Activated T-cell treated with anti-CD3 and anti-CD28 coated beads, Interleukin-2, amount 50 U/mL, for 24 hours (primary cell): ENCODE results near the gene CCDC81.

Experiments used
- DNase-seq: peaks from one replicate; pipeline ENCODE4 v3.0.0-alpha.2; 2020
- H3K27ac Mint-ChIP-seq: 2 replicates; pipeline ENCODE4 v1.8.0; 2020; ENCODE audit warnings: mild to moderate bottlenecking, mixed read lengths
- H3K27me3 Mint-ChIP-seq: 2 replicates; pipeline ENCODE4 v1.8.0; 2020; ENCODE audit warnings: mixed read lengths
- H3K36me3 Mint-ChIP-seq: 2 replicates; pipeline ENCODE4 v1.8.0; 2020; ENCODE audit warnings: low read depth, mixed read lengths
- H3K4me1 Mint-ChIP-seq: 2 replicates; pipeline ENCODE4 v1.8.0; 2020; ENCODE audit warnings: low read depth, mixed read lengths
- H3K4me3 Mint-ChIP-seq: 2 replicates; pipeline ENCODE4 v1.8.0; 2020; ENCODE audit warnings: mild to moderate bottlenecking, moderate library complexity, mixed read lengths
- H3K9me3 Mint-ChIP-seq: 2 replicates; pipeline ENCODE4 v1.8.0; 2020; ENCODE audit warnings: mixed read lengths

Gene CCDC81

GRCh38 chr11:86440843-86441242, 66.2 kb downstream of the CCDC81 start:
- no peaks in the 10 kb centered on the region for H3K36me3 Mint-ChIP-seq
- no peaks in the 10 kb centered on the region for H3K9me3 Mint-ChIP-seq
- H3K27ac Mint-ChIP-seq, result no peak overlapping the region
- H3K4me1 Mint-ChIP-seq, result peaks cover 42% of the 10 kb centered on the region
- no peaks in the 10 kb centered on the region for H3K27me3 Mint-ChIP-seq
- no peak overlapping the region for H3K4me3 Mint-ChIP-seq
- DNase-seq, result no peak

GRCh38 chr11:86442420-86442819, 67.7 kb downstream of the CCDC81 start:
- Mint-ChIP-seq H3K27ac (peak overlapping the region; percentile 62), H3K36me3 (no peaks in the 10 kb centered on the region), H3K27me3 (no peaks in the 10 kb centered on the region), H3K4me1 (peaks cover 53% of the 10 kb centered on the region), H3K9me3 (no peaks in the 10 kb centered on the region), H3K4me3 (no peak overlapping the region)
- no peak for DNase-seq

- Mint-ChIP-seq H3K4me1 (peaks cover 53% of the 10 kb centered on the region), H3K4me3 (no peak overlapping the region), H3K9me3 (no peaks in the 10 kb centered on the region), H3K36me3 (no peaks in the 10 kb centered on the region), H3K27me3 (no peaks in the 10 kb centered on the region), H3K27ac (peak overlapping the region; percentile 62)
- no peak for DNase-seq
Observed at GRCh38 chr11:86442827-86443226, 68.1 kb downstream of the CCDC81 start.

GRCh38 chr11:86443415-86443814, 68.7 kb downstream of the CCDC81 start:
- Mint-ChIP-seq H3K4me1 (peaks cover 53% of the 10 kb centered on the region), H3K27ac (peak overlapping the region; percentile 62), H3K4me3 (no peak overlapping the region), H3K36me3 (no peaks in the 10 kb centered on the region), H3K9me3 (no peaks in the 10 kb centered on the region), H3K27me3 (no peaks in the 10 kb centered on the region)
- no peak for DNase-seq

- peaks cover 53% of the 10 kb centered on the region for H3K4me1 Mint-ChIP-seq
- peak overlapping the region; percentile 38 for H3K27ac Mint-ChIP-seq
- H3K36me3 Mint-ChIP-seq, result no peaks in the 10 kb centered on the region
Observed at GRCh38 chr11:86444981-86445380, 70.3 kb downstream of the CCDC81 start.

GRCh38 chr11:86446163-86446923, 71.7 kb downstream of the CCDC81 start:
- Mint-ChIP-seq H3K36me3 (no peaks in the 10 kb centered on the region), H3K27me3 (no peaks in the 10 kb centered on the region), H3K4me1 (peaks cover 44% of the 10 kb centered on the region), H3K9me3 (no peaks in the 10 kb centered on the region), H3K27ac (no peak overlapping the region), H3K4me3 (no peak overlapping the region)
- DNase-seq, result no peak

More at GRCh38 chr11:86444981-86445380, 70.3 kb downstream of the CCDC81 start:
- Mint-ChIP-seq H3K9me3 (no peaks in the 10 kb centered on the region), H3K27me3 (no peaks in the 10 kb centered on the region), H3K4me3 (no peak overlapping the region)
- DNase-seq, result no peak

- H3K27ac Mint-ChIP-seq, result no peak overlapping the region
- no peaks in the 10 kb centered on the region for H3K36me3 Mint-ChIP-seq
- H3K9me3 Mint-ChIP-seq, result no peaks in the 10 kb centered on the region
- no peaks in the 10 kb centered on the region for H3K27me3 Mint-ChIP-seq
- H3K4me3 Mint-ChIP-seq, result no peak overlapping the region
- no peak for DNase-seq
- peaks cover 44% of the 10 kb centered on the region for H3K4me1 Mint-ChIP-seq
Observed at GRCh38 chr11:86446924-86447285, 72.2 kb downstream of the CCDC81 start.

GRCh38 chr11:86447763-86448480, 73.2 kb downstream of the CCDC81 start:
- DNase-seq, result peak; percentile 47

GRCh38 chr11:86449993-86450629, 75.4 kb downstream of the CCDC81 start:
- no peak for DNase-seq
- Mint-ChIP-seq H3K9me3 (no peaks in the 10 kb centered on the region), H3K27me3 (no peaks in the 10 kb centered on the region), H3K4me3 (no peak overlapping the region), H3K27ac (no peak overlapping the region), H3K4me1 (peaks cover 12% of the 10 kb centered on the region), H3K36me3 (no peaks in the 10 kb centered on the region)

More at GRCh38 chr11:86447763-86448480, 73.2 kb downstream of the CCDC81 start:
- Mint-ChIP-seq H3K9me3 (no peaks in the 10 kb centered on the region), H3K4me3 (no peak overlapping the region), H3K4me1 (peaks cover 34% of the 10 kb centered on the region), H3K27ac (no peak overlapping the region), H3K36me3 (no peaks in the 10 kb centered on the region), H3K27me3 (no peaks in the 10 kb centered on the region)

- no peaks in the 10 kb centered on the region for H3K27me3 Mint-ChIP-seq
- H3K36me3 Mint-ChIP-seq, result no peaks in the 10 kb centered on the region
- no peak overlapping the region for H3K27ac Mint-ChIP-seq
- no peak for DNase-seq
- H3K9me3 Mint-ChIP-seq, result no peaks in the 10 kb centered on the region
- peaks cover 10% of the 10 kb centered on the region for H3K4me1 Mint-ChIP-seq
- no peak overlapping the region for H3K4me3 Mint-ChIP-seq
Observed at GRCh38 chr11:86453290-86454030, 78.8 kb downstream of the CCDC81 start.

- Mint-ChIP-seq H3K27me3 (no peaks in the 10 kb centered on the region), H3K4me1 (peaks cover 20% of the 10 kb centered on the region), H3K4me3 (no peak overlapping the region), H3K9me3 (no peaks in the 10 kb centered on the region), H3K27ac (no peak overlapping the region), H3K36me3 (no peaks in the 10 kb centered on the region)
- peak; percentile 84 for DNase-seq
Observed at GRCh38 chr11:86456075-86456939, 81.6 kb downstream of the CCDC81 start.

- no peak overlapping the region for H3K4me3 Mint-ChIP-seq
- peaks cover 20% of the 10 kb centered on the region for H3K4me1 Mint-ChIP-seq
- DNase-seq, result no peak
- H3K9me3 Mint-ChIP-seq, result no peaks in the 10 kb centered on the region
- H3K27me3 Mint-ChIP-seq, result no peaks in the 10 kb centered on the region
- no peak overlapping the region for H3K27ac Mint-ChIP-seq
- H3K36me3 Mint-ChIP-seq, result no peaks in the 10 kb centered on the region
Observed at GRCh38 chr11:86458294-86459001, 83.8 kb downstream of the CCDC81 start.

- no peaks in the 10 kb centered on the region for H3K27me3 Mint-ChIP-seq
- H3K4me3 Mint-ChIP-seq, result no peak overlapping the region
- no peak for DNase-seq
- no peaks in the 10 kb centered on the region for H3K36me3 Mint-ChIP-seq
- no peaks in the 10 kb centered on the region for H3K9me3 Mint-ChIP-seq
- H3K27ac Mint-ChIP-seq, result no peak overlapping the region
- peaks cover 20% of the 10 kb centered on the region for H3K4me1 Mint-ChIP-seq
Observed at GRCh38 chr11:86459002-86459385, 84.3 kb downstream of the CCDC81 start.
